WTC11 (cell line): ENCODE results near the gene GPR150. TPM values are rescaled to one million over a fixed set of nuclear protein-coding genes. Genes with fewer than 3 reads are reported as not detected.

Experiments used
- ATAC-seq: fragments of 200-7000 bp; cut with Tn5 transposase; 2 replicates; pipeline ENCODE4 v1.10.0; 2021; ENCODE audit warnings: mild to moderate bottlenecking, moderate library complexity
- CTCF ChIA-PET: fragments of 300-600 bp; sonication (Branson Sonifier 250); formaldehyde crosslinking; loops from one replicate; lab custom pipeline; 2021; ENCODE audit warnings: antibody characterized with exemption; lab: Charles Lee
- POLR2A ChIA-PET: fragments of 350-600 bp; sonication (Branson Sonifier 250); formaldehyde crosslinking; loops from one replicate; lab custom pipeline; 2021; ENCODE audit warnings: antibody characterized with exemption; lab: Charles Lee
- DNase-seq: peaks from one replicate; pipeline ENCODE4 v3.0.0; 2021; ENCODE audit warnings: low spot score
- H3K27ac Mint-ChIP-seq: 2 replicates; pipeline ENCODE4 v1.8.0; 2021; ENCODE audit warnings: mixed read lengths
- H3K27me3 Mint-ChIP-seq: 2 replicates; pipeline ENCODE4 v1.8.0; 2021; ENCODE audit warnings: low read depth, mild to moderate bottlenecking, moderate library complexity, mixed read lengths
- H3K36me3 Mint-ChIP-seq: 2 replicates; pipeline ENCODE4 v1.8.0; 2021; ENCODE audit warnings: mixed read lengths
- H3K4me1 Mint-ChIP-seq: 2 replicates; pipeline ENCODE4 v1.8.0; 2022; ENCODE audit warnings: mixed read lengths
- H3K4me3 Mint-ChIP-seq: 2 replicates; pipeline ENCODE4 v1.8.0; 2021; ENCODE audit warnings: mild to moderate bottlenecking, moderate library complexity, mixed read lengths
- H3K9me3 Mint-ChIP-seq: 2 replicates; pipeline ENCODE4 v1.8.0; 2021; ENCODE audit warnings: mixed read lengths
- CREB1 ChIP-seq: sonication (generic); formaldehyde crosslinking; IDR thresholded peaks from 2 replicates; pipeline ENCODE4 v1.8.0; 2023; ENCODE audit warnings: mild to moderate bottlenecking, missing genetic modification reagents
- EMX1 ChIP-seq: fragments of 250-450 bp; sonication (Bioruptor Pico); IDR thresholded peaks from 2 replicates; pipeline ENCODE4 v1.8.0; 2021; ENCODE audit warnings: mild to moderate bottlenecking
- ESRRA ChIP-seq: sonication (generic); formaldehyde crosslinking; IDR thresholded peaks from 2 replicates; pipeline ENCODE4 v1.8.1; 2022; ENCODE audit warnings: mild to moderate bottlenecking, missing genetic modification reagents, borderline replicate concordance
- ETV6 ChIP-seq: sonication (generic); formaldehyde crosslinking; IDR thresholded peaks from 2 replicates; pipeline ENCODE4 v1.8.1; 2022; ENCODE audit warnings: mild to moderate bottlenecking, missing genetic modification reagents
- HMGA2 ChIP-seq: fragments of 250-450 bp; sonication (Bioruptor Pico); IDR thresholded peaks from 2 replicates; pipeline ENCODE4 v1.4.0; 2021; ENCODE audit warnings: mild to moderate bottlenecking, moderate library complexity
- KAT7 ChIP-seq: sonication (generic); formaldehyde crosslinking; IDR thresholded peaks from 2 replicates; pipeline ENCODE4 v1.8.1; 2023; ENCODE audit warnings: missing genetic modification reagents, mild to moderate bottlenecking, borderline replicate concordance
- MXD4 ChIP-seq: fragments of 250-450 bp; sonication (Bioruptor Pico); IDR thresholded peaks from 2 replicates; pipeline ENCODE4 v1.8.0; 2021; ENCODE audit warnings: mild to moderate bottlenecking, moderate library complexity, borderline replicate concordance
- ZNF138 ChIP-seq: sonication (generic); formaldehyde crosslinking; conservative IDR thresholded peaks from 2 replicates; pipeline ENCODE4 v1.8.1; 2022; ENCODE audit warnings: mild to moderate bottlenecking, moderate library complexity, missing genetic modification reagents
- total RNA-seq: library from RNA; stranded (reverse); gene quantifications from 3 replicates; pipeline ENCODE4 v1.2.3, GENCODE V29; 2021
- TF ChIP-seq, protein P1 (sequence below): sonication (generic); formaldehyde crosslinking; IDR thresholded peaks from 2 replicates; pipeline ENCODE4 v1.8.0; 2022; ENCODE audit warnings: missing genetic modification reagents
- TF ChIP-seq, protein P2 (sequence below): fragments of 250-450 bp; sonication (Bioruptor Pico); IDR thresholded peaks from 2 replicates; pipeline ENCODE4 v1.9.0; 2021; ENCODE audit warnings: mild to moderate bottlenecking
- TF ChIP-seq, protein P3 (sequence below): sonication (generic); formaldehyde crosslinking; IDR thresholded peaks from 2 replicates; pipeline ENCODE4 v1.8.0; 2022; ENCODE audit warnings: mild to moderate bottlenecking, missing genetic modification reagents
- TF ChIP-seq, protein P4 (sequence below): sonication (generic); formaldehyde crosslinking; IDR thresholded peaks from 2 replicates; pipeline ENCODE4 v1.8.0; 2023; ENCODE audit warnings: missing genetic modification reagents
- TF ChIP-seq, protein P5 (sequence below): sonication (generic); formaldehyde crosslinking; IDR thresholded peaks from 2 replicates; pipeline ENCODE4 v1.8.0; 2022; ENCODE audit warnings: mild to moderate bottlenecking, missing genetic modification reagents
- TF ChIP-seq, protein P6 (sequence below): sonication (generic); formaldehyde crosslinking; IDR thresholded peaks from 2 replicates; pipeline ENCODE4 v1.8.1; 2023; ENCODE audit warnings: mild to moderate bottlenecking, missing genetic modification reagents, borderline replicate concordance

Gene GPR150
- total RNA-seq, 1 experiment from 2014 or later, result 0.13 TPM

DNA sequence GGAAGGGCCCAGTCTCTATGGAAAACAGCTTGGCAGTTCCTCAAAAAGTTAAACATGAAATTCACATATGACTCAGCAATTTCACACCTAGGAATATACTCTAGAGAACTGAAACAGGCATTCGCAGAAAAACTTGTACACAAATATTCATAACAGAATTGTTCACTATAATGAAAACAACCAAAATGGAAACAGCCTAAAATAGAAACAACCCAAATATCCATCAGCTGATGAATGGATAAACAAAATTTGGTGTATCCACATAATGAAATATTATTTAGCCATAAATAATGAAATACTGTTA lies 4.8 kb upstream of the GPR150 start (continued):
- TF ChIP-seq, protein P1, sequence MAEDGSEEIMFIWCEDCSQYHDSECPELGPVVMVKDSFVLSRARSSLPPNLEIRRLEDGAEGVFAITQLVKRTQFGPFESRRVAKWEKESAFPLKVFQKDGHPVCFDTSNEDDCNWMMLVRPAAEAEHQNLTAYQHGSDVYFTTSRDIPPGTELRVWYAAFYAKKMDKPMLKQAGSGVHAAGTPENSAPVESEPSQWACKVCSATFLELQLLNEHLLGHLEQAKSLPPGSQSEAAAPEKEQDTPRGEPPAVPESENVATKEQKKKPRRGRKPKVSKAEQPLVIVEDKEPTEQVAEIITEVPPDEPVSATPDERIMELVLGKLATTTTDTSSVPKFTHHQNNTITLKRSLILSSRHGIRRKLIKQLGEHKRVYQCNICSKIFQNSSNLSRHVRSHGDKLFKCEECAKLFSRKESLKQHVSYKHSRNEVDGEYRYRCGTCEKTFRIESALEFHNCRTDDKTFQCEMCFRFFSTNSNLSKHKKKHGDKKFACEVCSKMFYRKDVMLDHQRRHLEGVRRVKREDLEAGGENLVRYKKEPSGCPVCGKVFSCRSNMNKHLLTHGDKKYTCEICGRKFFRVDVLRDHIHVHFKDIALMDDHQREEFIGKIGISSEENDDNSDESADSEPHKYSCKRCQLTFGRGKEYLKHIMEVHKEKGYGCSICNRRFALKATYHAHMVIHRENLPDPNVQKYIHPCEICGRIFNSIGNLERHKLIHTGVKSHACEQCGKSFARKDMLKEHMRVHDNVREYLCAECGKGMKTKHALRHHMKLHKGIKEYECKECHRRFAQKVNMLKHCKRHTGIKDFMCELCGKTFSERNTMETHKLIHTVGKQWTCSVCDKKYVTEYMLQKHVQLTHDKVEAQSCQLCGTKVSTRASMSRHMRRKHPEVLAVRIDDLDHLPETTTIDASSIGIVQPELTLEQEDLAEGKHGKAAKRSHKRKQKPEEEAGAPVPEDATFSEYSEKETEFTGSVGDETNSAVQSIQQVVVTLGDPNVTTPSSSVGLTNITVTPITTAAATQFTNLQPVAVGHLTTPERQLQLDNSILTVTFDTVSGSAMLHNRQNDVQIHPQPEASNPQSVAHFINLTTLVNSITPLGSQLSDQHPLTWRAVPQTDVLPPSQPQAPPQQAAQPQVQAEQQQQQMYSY (CRISPR knock-in tag), result no peak
- TF ChIP-seq, protein P2, sequence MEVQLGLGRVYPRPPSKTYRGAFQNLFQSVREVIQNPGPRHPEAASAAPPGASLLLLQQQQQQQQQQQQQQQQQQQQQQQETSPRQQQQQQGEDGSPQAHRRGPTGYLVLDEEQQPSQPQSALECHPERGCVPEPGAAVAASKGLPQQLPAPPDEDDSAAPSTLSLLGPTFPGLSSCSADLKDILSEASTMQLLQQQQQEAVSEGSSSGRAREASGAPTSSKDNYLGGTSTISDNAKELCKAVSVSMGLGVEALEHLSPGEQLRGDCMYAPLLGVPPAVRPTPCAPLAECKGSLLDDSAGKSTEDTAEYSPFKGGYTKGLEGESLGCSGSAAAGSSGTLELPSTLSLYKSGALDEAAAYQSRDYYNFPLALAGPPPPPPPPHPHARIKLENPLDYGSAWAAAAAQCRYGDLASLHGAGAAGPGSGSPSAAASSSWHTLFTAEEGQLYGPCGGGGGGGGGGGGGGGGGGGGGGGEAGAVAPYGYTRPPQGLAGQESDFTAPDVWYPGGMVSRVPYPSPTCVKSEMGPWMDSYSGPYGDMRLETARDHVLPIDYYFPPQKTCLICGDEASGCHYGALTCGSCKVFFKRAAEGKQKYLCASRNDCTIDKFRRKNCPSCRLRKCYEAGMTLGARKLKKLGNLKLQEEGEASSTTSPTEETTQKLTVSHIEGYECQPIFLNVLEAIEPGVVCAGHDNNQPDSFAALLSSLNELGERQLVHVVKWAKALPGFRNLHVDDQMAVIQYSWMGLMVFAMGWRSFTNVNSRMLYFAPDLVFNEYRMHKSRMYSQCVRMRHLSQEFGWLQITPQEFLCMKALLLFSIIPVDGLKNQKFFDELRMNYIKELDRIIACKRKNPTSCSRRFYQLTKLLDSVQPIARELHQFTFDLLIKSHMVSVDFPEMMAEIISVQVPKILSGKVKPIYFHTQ, result no peak
- TF ChIP-seq ZNF138 (no peak), MXD4 (CRISPR knock-in tag) (no peak), ETV6 (CRISPR knock-in tag) (no peak), EMX1 (CRISPR knock-in tag) (no peak), ESRRA (CRISPR knock-in tag) (no peak), HMGA2 (CRISPR knock-in tag) (no peak)
- TF ChIP-seq, protein P3, sequence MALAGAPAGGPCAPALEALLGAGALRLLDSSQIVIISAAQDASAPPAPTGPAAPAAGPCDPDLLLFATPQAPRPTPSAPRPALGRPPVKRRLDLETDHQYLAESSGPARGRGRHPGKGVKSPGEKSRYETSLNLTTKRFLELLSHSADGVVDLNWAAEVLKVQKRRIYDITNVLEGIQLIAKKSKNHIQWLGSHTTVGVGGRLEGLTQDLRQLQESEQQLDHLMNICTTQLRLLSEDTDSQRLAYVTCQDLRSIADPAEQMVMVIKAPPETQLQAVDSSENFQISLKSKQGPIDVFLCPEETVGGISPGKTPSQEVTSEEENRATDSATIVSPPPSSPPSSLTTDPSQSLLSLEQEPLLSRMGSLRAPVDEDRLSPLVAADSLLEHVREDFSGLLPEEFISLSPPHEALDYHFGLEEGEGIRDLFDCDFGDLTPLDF (CRISPR knock-in tag), result no peak
- TF ChIP-seq, protein P4, sequence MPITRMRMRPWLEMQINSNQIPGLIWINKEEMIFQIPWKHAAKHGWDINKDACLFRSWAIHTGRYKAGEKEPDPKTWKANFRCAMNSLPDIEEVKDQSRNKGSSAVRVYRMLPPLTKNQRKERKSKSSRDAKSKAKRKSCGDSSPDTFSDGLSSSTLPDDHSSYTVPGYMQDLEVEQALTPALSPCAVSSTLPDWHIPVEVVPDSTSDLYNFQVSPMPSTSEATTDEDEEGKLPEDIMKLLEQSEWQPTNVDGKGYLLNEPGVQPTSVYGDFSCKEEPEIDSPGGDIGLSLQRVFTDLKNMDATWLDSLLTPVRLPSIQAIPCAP (CRISPR knock-in tag), result no peak

DNA sequence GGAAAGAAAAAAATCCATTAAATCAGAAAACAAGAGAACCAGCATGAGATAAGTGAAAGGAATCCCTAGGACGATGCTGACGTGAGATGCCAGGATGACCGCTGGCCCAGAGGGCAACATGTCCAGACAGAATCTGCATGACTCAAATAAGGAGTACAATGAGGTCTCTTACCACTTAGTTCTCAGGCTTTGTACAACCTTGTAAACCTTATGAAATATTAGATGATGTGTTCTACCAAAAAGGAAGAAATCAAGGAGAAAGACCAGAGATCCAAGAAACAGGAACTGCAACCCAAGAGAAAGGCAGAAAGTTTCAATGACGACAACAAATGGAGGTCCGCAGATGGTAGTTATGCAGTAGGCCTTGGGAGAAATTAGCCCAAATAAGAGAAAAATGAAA lies 2.8 kb upstream of the GPR150 start:
- peaks cover 51% of the 10 kb centered on the region for H3K27me3 Mint-ChIP-seq
- DNase-seq (no peak), ATAC-seq (no peak)
- peaks cover 17% of the 10 kb centered on the region for H3K36me3 Mint-ChIP-seq
- ChIA-PET CTCF (no interaction called here), POLR2A (no interaction called here)
- TF ChIP-seq, protein P5, sequence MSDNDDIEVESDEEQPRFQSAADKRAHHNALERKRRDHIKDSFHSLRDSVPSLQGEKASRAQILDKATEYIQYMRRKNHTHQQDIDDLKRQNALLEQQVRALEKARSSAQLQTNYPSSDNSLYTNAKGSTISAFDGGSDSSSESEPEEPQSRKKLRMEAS (CRISPR knock-in tag), result no peak
- TF ChIP-seq, protein P6, sequence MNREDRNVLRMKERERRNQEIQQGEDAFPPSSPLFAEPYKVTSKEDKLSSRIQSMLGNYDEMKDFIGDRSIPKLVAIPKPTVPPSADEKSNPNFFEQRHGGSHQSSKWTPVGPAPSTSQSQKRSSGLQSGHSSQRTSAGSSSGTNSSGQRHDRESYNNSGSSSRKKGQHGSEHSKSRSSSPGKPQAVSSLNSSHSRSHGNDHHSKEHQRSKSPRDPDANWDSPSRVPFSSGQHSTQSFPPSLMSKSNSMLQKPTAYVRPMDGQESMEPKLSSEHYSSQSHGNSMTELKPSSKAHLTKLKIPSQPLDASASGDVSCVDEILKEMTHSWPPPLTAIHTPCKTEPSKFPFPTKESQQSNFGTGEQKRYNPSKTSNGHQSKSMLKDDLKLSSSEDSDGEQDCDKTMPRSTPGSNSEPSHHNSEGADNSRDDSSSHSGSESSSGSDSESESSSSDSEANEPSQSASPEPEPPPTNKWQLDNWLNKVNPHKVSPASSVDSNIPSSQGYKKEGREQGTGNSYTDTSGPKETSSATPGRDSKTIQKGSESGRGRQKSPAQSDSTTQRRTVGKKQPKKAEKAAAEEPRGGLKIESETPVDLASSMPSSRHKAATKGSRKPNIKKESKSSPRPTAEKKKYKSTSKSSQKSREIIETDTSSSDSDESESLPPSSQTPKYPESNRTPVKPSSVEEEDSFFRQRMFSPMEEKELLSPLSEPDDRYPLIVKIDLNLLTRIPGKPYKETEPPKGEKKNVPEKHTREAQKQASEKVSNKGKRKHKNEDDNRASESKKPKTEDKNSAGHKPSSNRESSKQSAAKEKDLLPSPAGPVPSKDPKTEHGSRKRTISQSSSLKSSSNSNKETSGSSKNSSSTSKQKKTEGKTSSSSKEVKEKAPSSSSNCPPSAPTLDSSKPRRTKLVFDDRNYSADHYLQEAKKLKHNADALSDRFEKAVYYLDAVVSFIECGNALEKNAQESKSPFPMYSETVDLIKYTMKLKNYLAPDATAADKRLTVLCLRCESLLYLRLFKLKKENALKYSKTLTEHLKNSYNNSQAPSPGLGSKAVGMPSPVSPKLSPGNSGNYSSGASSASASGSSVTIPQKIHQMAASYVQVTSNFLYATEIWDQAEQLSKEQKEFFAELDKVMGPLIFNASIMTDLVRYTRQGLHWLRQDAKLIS (CRISPR knock-in tag), result no peak
- TF ChIP-seq KAT7, result no peak
- TF ChIP-seq ZNF138, result no peak
- TF ChIP-seq CREB1 (CRISPR knock-in tag), result no peak
- no peak for TF ChIP-seq HMGA2 (CRISPR knock-in tag)
- peaks cover 18% of the 10 kb centered on the region for H3K4me1 Mint-ChIP-seq
- no peak overlapping the region for H3K27ac Mint-ChIP-seq
- H3K4me3 Mint-ChIP-seq, result no peak overlapping the region
- H3K9me3 Mint-ChIP-seq, result peaks cover 20% of the 10 kb centered on the region
